Loucy (cell line): Measurements from ENCODE around the gene TJP1.

ENCODE experiments used
- H2AFZ ChIP-seq: fragments of 200-600 bp; sonication (generic); 2 replicates; pipeline ENCODE4 v1.6.0; 2016; ENCODE audit warnings: antibody characterized with exemption, mild to moderate bottlenecking, low read length, moderate library complexity
- H3F3A ChIP-seq: fragments of 200-600 bp; 2 replicates; pipeline ENCODE4 v1.6.0; 2016; ENCODE audit warnings: antibody characterized with exemption, low read depth, mild to moderate bottlenecking
- H3K27me3 ChIP-seq: fragments of 200-600 bp; sonication (generic); 2 replicates; pipeline ENCODE4 v1.6.1; 2014; ENCODE audit warnings: low read length, mild to moderate bottlenecking; ENCODE audit not compliant: insufficient read depth, poor library complexity, severe bottlenecking
- H3K36me3 ChIP-seq: fragments of 200-600 bp; sonication (generic); 2 replicates; pipeline ENCODE4 v1.6.1; 2016; ENCODE audit warnings: low read length; ENCODE audit not compliant: insufficient read depth
- H3K4me1 ChIP-seq: fragments of 200-600 bp; sonication (generic); 2 replicates; pipeline ENCODE4 v1.5.1; 2014; ENCODE audit warnings: low read length, mild to moderate bottlenecking; ENCODE audit not compliant: insufficient read depth, poor library complexity, severe bottlenecking
- H3K4me2 ChIP-seq: fragments of 200-600 bp; sonication (generic); 2 replicates; pipeline ENCODE4 v1.6.0; 2014; ENCODE audit warnings: antibody characterized with exemption, low read length, low read depth, mild to moderate bottlenecking; ENCODE audit not compliant: poor library complexity, severe bottlenecking
- H3K4me3 ChIP-seq: fragments of 200-600 bp; sonication (generic); 2 replicates; pipeline ENCODE4 v1.5.1; 2014; ENCODE audit warnings: low read length, mild to moderate bottlenecking, mixed read lengths; ENCODE audit not compliant: poor library complexity, severe bottlenecking
- H3K79me2 ChIP-seq: fragments of 200-600 bp; sonication (generic); 2 replicates; pipeline ENCODE4 v1.6.1; 2014; ENCODE audit warnings: low read length; ENCODE audit not compliant: insufficient read depth
- H3K9ac ChIP-seq: fragments of 200-600 bp; sonication (generic); 2 replicates; pipeline ENCODE4 v1.6.0; 2014; ENCODE audit warnings: mild to moderate bottlenecking, low read depth, low read length, moderate library complexity; ENCODE audit not compliant: poor library complexity, severe bottlenecking
- H3K9me2 ChIP-seq: fragments of 200-600 bp; sonication (generic); replicated peaks from 2 replicates; pipeline ENCODE4 v1.6.1; 2016; ENCODE audit warnings: low read depth, low read length, mixed read lengths
- H3K9me3 ChIP-seq: fragments of 200-600 bp; sonication (generic); 2 replicates; pipeline ENCODE4 v1.6.1; 2014; ENCODE audit warnings: mild to moderate bottlenecking, antibody characterized with exemption, low read length, low read depth; ENCODE audit not compliant: insufficient read depth
- H4K20me1 ChIP-seq: fragments of 200-600 bp; sonication (generic); 2 replicates; pipeline ENCODE4 v1.6.0; 2014; ENCODE audit warnings: antibody characterized with exemption, low read length, mild to moderate bottlenecking; ENCODE audit not compliant: insufficient read depth, poor library complexity, severe bottlenecking
- CTCF ChIP-seq: fragments of 200-600 bp; sonication (generic); conservative IDR thresholded peaks from 2 replicates; pipeline ENCODE4 v1.5.1; 2014; ENCODE audit warnings: mild to moderate bottlenecking, antibody characterized with exemption, low read length
- EZH2phosphoT487 ChIP-seq: fragments of 200-600 bp; IDR thresholded peaks from 2 replicates; pipeline ENCODE4 v1.6.1; 2018; ENCODE audit warnings: antibody characterized with exemption, mild to moderate bottlenecking, moderate library complexity, borderline replicate concordance

TJP1 gene

DNA sequence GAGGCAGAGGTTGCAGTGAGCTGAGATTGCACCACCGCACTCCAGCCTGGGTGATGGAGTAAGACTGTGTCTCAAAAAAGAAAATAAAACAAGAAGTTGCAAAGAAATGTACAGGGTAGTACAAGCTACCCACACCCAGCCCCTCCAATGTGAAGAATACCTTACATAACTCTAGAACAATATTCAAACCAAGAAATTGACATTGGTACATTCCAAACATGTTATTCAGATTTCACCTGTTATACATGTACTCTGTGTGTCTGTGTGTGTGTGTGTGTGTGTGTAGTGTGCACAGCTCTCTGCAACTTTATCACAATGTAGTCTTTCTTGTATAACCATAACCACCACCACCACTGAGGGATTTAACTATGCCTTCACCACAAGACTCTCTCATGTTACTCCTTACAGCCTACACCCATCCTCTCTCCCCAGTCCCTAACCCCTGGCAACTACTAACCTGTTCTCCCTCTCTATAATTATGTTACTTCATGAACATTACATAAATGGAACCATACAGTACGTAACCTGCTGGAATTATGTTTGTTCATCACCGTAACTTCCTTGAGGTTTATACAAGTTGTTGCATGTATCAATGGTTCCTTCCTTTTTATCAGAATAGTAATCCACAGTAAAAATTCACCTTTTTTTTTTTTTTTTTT lies 16.2 kb upstream of the TJP1 start:
- Histone ChIP-seq H3K4me3 (no peak overlapping the region), H3F3A (no peaks in the 10 kb centered on the region), H3K27me3 (peaks cover 60% of the 10 kb centered on the region), H3K9me2 (no peaks in the 10 kb centered on the region), H3K79me2 (no peaks in the 10 kb centered on the region), H2AFZ (no peak overlapping the region), H3K4me2 (no peak overlapping the region), H3K9ac (no peak overlapping the region), H3K4me1 (no peaks in the 10 kb centered on the region), H4K20me1 (no peaks in the 10 kb centered on the region), H3K36me3 (no peaks in the 10 kb centered on the region), H3K9me3 (no peaks in the 10 kb centered on the region)
- no peak for TF ChIP-seq EZH2phosphoT487
- no peak for TF ChIP-seq CTCF

GRCh38 chr15:29835301-29835700 lies 13.0 kb upstream of the TJP1 start:
- Histone ChIP-seq H3K4me3 (no peak overlapping the region), H3K4me2 (no peak overlapping the region), H3K9me3 (no peaks in the 10 kb centered on the region), H2AFZ (no peak overlapping the region), H3K9ac (no peak overlapping the region), H3F3A (no peaks in the 10 kb centered on the region), H3K4me1 (no peaks in the 10 kb centered on the region), H3K9me2 (no peaks in the 10 kb centered on the region), H3K36me3 (no peaks in the 10 kb centered on the region), H3K79me2 (no peaks in the 10 kb centered on the region), H3K27me3 (peaks cover 83% of the 10 kb centered on the region), H4K20me1 (no peaks in the 10 kb centered on the region)
- no peak for TF ChIP-seq CTCF
- TF ChIP-seq EZH2phosphoT487: no peak

DNA sequence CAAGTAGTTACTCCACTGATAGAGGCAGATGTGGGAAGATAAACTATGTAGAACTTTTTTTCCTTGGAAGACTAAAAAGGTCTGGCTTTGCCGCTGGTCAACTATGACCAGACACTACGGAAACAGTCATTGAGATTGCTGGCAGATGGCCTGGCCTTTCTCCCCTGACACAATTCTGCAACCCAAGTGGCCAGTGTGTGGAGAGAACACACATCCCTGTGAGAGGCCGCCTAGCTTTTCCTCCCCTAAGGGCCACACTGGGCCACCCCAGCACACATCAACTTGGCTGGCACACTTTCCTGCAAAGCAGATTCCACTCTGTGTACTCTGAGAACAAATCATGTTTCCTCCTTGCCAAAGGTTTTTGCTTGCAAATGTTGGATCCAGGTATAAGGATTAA lies 10.4 kb upstream of the TJP1 start:
- no peak for TF ChIP-seq EZH2phosphoT487
- no peak for TF ChIP-seq CTCF
- Histone ChIP-seq H3K36me3 (no peaks in the 10 kb centered on the region), H3K4me2 (no peak overlapping the region), H3K9ac (no peak overlapping the region), H3K9me2 (no peaks in the 10 kb centered on the region), H3K4me3 (no peak overlapping the region), H3F3A (no peaks in the 10 kb centered on the region), H3K4me1 (no peaks in the 10 kb centered on the region), H4K20me1 (no peaks in the 10 kb centered on the region), H3K9me3 (no peaks in the 10 kb centered on the region), H3K79me2 (no peaks in the 10 kb centered on the region), H3K27me3 (peaks cover 86% of the 10 kb centered on the region), H2AFZ (no peak overlapping the region)
